ENCODE data around the gene WNT7A.
A peak's percentile ranks its signal among the peaks of the same experiment; 100 is the strongest.

The WNT7A gene

DNA sequence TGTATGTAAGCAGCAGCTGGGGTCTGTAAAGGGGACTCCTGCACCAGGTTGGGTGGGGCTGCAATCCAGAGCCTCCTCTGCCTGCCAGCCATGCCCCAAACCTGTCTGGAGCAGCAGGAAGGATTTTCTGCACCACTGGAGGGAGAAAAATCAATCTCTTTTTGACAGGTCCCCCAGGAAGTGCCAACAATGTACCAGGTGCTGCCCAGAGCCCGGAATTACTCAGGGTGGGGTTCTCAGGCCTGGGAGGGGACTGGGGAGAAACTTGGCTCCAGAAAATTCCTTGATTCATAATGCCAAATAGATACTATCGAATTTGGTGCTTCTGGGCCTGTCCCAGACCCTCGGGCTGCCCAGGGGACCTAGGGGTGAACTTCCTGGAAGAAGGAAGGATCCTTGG is 52.6 kb downstream of the WNT7A start:
- peak; percentile 32 for DNase-seq (ENCODE audit: low spot score)

DNA sequence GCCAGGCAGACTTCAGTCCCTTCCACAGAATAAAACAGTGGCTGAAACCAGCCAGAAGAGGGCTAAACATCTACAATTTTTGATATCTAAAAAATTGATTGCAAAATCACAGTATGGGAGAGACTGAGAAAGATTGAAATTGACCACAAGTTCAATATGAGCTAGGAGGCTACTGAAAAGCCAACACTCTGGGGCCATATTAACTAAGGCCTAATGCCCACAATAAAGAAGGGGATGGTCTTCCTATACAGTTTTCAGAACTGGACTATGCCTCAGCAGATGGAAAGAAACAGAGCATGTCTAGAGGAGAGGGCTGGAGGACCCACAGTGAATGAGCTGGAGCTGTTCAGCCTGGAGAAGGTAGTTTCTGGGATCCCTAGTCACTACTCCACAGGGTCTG is 53.2 kb downstream of the WNT7A start:
- DNase-seq (ENCODE audit: low spot score) = no peak

DNA sequence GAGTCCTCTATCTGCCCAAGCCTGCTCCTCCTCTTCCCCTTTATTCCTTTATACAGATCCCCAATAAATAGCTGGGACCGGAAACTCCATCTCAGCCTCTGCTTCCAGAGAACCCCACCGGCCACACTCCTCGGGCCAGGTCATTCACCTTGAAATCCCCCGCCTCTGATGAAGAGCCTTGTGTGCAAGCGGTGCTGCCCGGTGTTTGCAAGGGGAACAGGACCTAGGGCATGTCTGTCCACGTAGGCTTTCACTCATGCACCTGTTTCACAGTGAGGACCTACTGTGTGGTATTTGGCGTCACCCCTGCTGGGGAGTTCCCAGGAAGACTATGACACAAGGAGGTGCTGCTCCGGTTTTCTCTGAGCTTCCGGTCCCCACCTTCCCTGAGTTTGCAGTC is 54.0 kb downstream of the WNT7A start:
- DNase-seq (ENCODE audit: low spot score) = no peak

DNA sequence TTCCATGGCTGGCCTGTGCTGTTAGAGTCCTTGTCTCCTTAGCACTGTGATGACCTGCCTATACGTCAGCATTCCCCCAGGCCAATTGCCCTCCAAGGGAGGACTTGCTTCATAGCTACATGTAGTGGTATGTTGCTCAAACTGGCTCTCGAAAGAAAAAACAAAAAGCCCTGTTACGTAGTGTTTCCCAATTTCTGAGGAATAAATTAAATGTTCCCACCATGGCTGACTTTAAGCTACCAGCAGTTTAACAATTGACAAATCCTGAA is 54.6 kb downstream of the WNT7A start:
- no peak for DNase-seq (ENCODE audit: low spot score)

DNA sequence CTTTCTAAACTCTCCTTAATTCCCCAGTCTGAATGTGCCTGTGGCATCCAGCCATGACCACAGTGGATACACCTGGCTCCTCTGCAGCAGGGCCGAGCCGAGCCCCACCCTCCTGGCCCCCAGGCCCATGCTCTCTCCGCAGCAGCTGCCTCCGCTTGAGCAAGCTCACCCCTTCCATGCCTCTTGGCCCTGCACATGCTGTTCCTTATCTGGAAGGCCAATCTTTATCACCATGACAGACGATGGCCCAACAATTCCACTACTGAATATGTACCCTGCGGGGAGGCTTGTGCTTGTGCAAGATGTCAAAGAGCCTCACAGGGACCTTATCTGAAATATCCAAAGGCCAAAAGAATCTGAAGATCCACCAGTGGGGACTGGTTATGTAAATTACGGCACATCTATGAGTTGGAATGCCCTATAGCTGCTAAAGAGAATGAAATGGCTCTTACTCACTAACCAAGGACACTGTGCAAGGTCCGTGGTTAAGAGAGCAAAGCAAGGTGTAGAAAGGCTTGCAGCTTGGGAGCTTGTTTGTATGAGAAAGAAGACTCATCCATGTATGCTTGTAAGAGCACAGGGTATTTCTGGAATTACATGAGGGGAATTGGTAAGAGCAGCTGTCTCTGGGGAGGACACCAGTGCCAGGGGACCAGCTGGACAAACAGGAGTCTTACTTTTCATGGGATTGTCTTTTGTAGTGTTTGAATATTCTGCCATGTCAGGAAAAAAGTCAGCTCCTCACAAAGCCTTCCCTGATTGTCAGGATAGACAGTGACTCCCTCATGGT is 55.2 kb downstream of the WNT7A start:
- DNase-seq (ENCODE audit: low spot score) = no peak

DNA sequence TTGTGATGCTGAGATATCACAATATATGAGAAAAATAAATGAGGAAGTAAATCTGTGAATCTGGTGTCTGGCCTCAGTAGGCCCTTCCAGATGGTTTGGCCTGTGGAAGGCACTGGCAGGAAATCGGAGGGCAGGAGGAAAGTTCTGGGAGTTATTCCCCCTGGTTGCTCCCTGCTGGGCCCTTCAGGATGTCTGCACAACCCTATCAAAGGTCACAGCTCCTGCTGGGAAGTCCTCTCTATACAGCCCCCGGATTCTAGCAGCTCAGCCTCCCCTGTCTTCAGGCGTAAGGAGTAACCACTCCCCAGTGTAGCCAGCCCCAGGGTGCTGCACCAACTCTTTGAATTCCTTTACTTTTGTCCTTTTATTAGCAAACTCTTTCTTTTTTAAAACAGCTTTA is 56.2 kb downstream of the WNT7A start:
- DNase-seq (ENCODE audit: low spot score) = no peak

DNA sequence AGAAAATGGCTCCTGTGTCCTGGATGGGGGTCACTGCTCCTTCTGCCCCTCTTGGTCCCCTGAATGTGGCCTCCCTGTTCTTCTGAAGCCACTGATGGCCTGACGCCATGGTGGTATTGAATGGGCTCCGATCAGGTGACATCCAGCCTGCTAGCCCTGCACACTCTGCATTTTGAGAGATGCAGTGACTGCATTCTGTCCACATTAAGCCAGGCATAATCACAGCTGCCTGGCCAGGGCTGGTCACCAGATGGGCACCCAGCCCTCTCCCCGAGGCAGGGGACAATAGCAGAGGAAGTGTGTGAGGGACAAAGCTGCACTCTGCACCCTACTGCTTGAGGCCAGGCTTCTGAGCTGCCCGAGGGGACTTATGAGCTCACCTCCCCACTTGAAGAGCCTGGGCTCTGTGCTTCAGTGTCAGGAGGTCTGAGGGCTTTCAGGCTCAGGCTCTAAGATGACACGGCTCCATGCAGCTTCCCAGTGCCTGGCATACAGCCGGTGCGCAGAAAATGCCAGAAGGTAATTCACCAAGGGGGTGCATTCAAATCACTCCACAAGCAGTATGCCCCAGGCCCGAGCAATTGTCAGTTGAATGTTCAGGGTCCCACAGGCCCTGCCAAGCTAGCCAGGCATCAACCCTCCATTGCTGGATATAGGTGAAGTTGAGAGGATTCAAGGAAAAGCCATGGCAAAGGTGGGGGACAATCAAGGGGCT is 56.8 kb downstream of the WNT7A start:
- DNase-seq (ENCODE audit: low spot score) = no peak

DNA sequence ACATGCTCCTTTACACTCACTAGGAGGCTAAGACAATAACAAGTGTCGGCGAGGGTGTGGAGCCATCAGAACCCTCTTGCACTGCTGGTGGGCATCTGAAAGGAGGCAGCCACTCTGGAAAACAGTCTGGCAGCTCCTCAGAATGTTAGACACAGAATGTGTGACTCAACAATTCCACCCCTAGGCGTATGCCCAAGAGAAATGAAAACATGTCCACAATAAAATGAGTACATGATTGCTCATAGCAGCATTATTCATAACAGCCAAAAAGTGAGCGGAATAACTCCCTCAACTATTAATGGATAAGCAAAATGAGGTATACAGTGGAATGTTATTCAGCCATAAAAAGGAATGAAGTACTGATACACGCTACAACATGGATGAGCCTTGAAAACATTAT is 57.8 kb downstream of the WNT7A start:
- no peak for DNase-seq (ENCODE audit: low spot score)

DNA sequence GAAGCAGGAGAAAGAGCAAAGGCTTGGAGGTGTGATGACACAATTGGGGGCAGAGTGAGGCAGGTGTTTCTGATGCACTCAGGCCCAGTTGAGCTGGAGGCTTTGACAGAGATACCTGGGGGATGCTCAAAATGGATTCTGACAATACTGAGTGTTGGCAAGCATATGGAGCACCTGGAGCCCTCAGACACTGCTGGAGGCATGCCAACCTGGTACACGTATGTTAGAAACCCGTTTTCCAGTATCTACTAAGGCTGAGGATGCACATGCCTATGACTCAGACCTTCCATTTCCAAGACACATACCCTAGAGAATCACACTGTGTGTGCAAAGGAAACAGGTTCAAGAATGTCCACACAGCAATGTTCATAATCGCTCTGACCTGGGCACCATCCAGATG is 58.7 kb downstream of the WNT7A start:
- DNase-seq (ENCODE audit: low spot score) = no peak

DNA sequence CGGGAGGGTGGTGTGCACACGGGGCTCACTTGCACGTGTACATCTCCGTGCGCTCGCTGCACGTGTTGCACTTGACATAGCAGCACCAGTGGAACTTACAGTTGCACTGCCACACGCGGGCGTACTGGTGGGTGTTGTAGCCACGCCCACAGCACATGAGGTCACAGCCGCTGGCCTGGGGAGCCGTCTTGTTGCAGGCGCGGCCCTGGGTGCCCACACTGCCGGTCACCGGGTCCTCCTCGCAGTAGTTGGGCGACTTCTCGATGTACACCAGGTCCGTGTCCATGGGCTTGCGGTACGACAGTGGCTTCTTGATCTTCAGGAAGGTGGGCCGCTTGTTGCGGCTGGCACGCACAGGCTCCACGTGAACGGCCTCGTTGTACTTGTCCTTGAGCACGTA is 61.0 kb downstream of the WNT7A start:
- no peak for DNase-seq (ENCODE audit: low spot score)

DNA sequence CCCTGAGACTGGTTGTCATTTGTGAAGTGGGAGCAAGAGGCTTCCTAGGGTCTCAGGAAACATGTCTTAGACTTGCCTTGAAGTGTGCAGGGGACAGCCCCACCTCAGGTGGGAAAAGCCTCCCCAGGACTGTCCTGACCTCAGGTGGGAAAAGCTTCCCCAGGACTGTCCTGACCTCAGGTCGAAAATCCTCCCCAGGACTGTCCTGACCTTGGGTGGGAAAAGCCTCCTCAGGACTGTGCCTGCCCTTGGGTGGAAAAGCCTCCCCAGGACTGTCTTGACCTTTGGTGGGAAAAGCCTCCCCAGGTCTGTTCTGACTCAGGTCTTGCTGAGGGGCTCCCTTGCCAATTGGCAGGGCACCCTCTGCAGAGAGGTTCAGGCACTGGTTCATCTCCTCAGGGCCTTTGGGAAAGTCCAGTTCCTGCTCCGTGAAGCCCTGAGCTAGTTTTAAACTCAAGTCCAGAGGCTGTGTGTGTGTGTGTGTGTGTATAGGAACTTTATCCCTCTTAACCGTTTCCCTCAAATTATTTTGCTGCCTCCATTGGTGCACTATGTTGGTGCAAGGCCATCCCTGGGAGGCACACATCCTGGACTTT is 64.7 kb downstream of the WNT7A start:
- no peak for DNase-seq (ENCODE audit: low spot score)

DNA sequence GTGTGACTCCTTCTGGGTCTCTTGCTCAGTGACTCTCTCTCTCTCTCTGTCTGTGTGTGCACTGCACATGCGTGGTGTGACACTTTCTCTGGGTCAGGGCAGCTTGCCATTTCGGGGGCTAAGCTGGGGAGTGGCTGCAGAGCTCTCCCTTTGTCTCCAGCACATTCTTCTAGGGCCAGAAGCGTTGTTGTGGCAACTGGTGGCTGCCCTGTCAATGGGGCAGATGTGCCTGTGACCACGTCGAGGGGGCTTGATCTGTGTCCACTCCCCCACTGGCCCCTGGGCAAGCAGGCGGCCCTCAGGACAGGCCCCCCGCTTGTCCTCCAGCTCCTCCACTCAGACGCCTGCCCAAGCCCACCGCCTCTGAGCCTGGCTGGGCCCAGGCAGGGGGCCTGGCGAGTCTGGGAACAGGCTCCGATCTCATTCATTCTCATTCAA is 67.8 kb downstream of the WNT7A start:
- no peak for DNase-seq (ENCODE audit: low spot score)

DNA sequence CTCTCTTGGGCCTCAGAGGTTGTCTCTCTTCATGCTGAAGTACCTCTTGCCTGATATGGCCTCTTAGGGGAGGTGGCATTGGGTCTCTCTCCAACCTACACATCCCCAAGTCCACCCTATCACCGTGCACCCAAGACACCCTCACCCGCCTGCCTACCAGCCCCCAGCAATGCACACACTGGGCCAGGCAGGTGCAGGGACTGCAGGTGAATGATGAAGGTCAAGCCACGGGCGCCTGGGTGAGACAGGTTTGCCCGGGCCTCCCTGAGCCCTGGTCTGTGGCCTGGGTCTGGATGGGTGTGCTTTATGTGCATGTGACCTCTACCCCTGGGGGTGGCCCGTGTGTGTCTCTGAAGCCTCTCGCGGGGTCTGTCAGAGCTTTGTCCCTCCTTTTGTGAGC is 68.3 kb downstream of the WNT7A start:
- DNase-seq (ENCODE audit: low spot score) = no peak

DNA sequence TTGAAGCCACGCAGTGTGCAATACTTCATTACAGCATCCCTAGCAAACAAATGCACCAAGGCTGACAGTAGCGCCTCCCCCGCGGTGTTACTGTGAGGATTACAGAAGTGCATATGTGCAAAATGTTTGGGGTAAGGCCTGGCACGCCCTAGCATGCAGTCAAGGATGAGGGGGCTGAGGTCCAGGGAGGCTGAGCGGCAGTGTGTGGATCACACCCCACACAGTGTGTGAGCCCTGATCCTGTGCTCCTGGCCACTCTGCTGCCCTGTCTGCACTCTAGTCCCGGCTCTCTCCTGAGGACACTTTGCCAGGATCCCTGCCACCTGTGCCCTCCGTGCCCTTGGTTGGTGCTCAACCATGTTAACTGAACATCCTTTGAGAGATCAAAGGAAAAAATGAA is 71.3 kb downstream of the WNT7A start:
- no peak for DNase-seq (ENCODE audit: low spot score)

DNA sequence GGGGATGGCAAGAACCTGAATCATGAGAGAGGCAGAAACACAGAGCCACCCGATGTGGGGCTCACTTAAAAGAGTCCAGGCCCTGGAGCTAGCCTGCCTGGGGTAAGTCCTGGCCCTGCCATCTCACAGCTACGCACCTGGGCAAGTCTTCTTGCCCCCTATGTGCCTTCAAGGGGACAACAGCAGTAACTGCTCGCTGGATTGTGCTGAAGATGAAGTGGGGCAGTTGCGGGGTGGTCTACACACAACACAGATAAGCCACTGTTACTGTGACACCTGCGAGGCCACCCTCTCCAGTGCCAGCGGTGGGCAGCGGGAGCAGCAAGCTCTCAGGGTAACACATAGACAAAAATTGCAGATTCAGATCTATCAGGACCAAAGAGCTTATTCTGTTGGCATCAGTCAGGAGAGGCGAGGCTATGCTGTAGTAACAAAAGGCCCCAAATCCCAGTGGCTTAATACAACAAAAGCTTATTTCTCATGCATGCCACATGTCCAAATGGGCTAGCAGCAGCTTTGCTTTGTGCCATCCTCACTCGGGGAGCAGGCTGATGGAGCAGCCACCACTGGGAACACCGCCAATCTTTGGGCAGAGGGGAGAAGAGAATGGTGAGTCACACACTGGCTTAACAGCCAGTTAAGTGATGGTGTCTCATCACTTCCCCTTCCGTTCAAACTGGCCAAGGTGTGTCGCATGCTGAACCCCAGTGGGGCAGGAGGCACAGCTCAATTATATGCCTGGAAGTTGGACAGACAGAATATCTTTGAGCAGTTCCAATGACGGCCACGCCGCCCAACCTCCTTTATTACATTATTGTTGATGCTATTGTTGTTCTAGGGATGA is 78.3 kb downstream of the WNT7A start:
- no peak for DNase-seq (ENCODE audit: low spot score)

DNA sequence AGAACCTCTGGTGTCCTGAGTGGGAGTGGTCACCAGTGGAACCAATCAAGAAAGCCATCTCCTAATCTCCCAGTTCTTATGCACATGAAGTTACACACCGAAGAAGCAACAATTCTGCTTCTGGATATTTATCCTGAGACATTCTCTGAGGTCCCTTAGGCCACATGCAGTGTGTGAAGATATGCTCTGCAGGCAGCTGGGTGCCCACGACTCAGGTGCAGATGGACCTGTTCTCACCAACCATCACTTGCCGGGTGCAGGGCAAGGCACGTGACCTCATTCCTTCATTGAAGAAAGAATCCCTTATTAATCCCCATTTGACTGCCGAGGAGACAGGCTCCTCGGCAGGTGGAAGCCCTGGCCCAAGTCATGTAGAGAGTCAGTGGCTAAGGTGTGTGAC is 79.8 kb downstream of the WNT7A start:
- DNase-seq (ENCODE audit: low spot score) = no peak

DNA sequence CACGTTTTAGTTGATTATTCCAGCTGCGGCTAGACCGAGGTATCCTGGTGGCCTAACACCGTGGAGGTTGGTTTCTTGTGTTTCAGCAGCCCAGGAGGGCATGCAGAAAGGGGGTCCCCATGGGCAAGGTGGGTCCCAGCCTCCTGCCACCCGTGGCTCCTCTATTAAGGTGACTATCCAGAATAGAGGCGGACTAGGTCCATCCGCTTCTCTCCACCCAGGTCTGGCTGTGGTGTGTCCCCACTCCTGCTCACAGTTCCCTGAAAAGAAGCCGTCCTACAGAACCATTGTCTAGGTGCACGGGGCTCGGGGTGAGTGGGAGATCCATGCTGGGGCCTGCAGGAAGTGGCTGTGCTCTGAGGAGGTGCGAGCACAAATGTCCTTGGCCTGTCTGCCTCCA is 81.5 kb downstream of the WNT7A start:
- no peak for DNase-seq (ENCODE audit: low spot score)

DNA sequence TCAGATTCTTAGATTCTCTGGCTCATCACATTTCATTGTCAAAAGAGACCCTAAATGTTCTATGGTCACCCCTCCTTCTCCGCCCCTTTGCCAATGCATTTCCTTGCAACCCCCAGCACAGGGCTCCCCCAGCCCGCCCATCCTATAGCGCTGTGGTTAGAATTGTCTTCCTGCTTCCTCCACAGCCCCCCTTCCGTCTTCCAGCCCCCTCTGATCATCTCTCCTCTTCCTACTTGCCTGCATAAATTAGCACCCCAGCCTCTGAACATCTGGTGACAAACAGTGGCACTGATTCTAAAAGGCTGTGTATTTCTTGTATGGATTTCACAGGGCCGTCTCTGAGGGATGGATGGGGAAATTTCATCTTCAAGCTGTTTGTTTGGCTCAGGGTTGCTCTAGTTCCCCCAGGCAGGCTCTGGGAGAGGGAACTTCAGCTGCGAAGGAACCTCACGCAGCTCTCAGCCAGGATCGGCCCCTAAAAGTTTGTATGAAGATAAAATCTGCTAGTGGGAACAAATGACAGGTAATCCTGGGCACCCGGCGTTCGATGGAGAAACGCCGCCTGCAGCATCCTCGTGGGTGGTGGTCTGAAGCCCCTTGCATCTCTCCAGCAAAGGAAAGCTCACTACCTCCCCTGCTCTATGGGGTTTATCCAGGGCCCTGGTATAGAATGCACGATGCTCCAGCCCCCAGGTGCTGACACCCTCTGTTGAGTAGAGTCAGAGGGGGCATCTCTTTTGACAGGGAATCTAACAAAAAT is 83.0 kb downstream of the WNT7A start:
- no peak for DNase-seq (ENCODE audit: low spot score)

DNA sequence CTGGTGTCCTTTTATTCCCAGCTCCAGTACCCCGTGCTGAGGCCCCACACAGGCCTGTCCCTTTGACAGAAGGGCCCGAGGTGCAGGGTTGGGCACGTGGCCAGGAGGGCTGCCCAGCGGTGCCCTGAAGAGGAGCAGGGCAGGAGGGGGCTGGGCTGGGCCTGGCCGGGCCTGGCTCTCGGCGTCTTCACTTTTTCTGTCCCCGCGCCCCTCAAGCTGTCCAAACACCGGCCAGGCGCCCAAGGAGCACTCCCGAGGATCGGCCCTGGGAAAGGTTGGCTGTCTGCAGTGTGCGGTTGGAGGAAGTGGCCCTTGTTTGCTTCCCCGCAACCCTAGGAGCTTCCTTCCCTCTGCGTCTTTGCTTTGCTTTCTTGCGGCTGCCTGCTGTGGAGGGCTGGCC is 84.1 kb downstream of the WNT7A start:
- no peak for DNase-seq (ENCODE audit: low spot score)

DNA sequence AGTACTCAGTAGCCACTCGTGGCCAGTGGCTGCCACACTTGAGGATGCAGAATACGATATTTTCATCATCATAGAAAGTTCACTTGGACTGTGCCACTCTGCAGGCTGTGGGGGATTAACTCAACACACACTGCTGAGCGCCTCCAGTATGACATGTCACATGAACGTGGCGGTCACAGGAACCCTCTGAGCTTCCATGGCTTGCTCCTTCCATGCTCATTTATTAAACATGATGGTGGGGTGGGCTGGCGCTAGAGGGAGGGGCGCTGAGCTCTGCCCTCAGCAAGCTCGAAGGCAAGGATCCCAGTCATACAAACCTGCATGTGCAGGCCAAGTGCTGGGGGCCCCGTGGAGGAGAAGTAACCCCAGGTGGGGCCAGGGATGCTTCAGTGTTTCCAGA is 85.5 kb downstream of the WNT7A start:
- no peak for DNase-seq (ENCODE audit: low spot score)

DNA sequence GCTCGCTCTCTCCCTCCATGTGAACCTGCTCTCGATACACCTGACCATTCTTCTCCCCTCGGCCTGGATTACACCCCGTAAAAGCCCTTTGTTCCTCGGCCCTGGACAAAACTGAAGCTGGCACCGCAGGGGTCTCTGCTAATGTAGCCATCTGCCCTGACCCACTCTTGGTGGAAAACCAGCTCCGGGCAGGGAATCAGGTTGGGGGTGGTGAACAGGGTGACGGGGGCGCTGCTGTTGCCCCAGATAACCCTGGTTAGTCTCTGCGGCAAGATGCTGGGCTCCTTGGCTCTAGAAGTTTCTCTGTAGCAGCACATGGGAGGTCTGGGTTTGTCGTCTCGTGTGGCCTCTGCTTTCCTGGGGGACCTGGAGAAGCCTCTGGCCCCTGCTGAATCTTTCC is 86.4 kb downstream of the WNT7A start:
- DNase-seq (ENCODE audit: low spot score) = no peak

Data from iPS-NIHi11 (cell line).